GM10266 (cell line): ENCODE results near the gene OR10J5.
"Not testable (repeated sequence)": the region's sequence is repeated elsewhere in the genome, so short reads cannot be mapped to it uniquely, and the experiment has no call there.

Source experiments
- DNase-seq: peaks from one replicate; pipeline ENCODE4 v3.0.0; 2012; ENCODE audit errors: extremely low spot score
- TF ChIP-seq, protein P1 (sequence below): IDR thresholded peaks from 2 replicates; pipeline ENCODE4 v1.5.1; 2012; ENCODE audit warnings: mild to moderate bottlenecking, low read depth; ENCODE audit not compliant: control insufficient read depth, insufficient read depth; ENCODE audit errors: missing control alignments

OR10J5 gene

DNA sequence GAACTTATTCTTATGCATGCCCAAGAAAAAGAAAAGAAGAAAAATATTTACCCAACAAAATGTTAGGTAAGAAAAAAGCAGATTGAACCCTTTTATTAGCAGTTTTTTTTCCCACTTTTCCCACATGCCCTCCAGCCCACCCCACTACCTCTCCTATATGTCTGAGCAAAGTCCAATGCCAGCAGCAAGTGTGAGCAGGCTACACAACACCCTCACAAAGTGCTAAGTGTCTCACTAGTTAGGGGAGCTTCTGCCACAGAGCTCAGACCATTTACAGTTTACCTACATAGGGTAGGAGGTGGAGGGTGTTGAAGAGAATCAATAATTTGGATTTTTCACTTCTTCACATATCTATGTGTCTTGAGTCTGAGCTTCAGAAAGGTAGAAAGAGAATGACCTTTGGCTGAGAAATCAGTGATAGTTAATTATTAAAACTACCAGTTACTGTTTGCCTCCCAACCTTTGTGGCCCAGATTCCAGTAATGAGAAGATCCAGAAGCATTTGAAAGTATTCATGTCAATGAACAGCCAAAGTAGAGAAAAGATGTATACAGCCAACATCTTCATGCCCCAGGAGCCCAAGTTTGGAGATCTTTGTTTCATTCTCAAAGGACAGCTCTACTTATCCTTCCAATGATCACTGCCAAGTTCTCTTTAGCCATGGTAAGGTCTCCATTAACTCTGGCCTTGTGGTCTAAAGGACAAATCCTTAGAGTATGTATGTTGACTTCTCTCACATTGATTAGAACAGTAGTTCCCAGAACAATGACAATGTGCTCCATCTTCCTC is 26.2 kb downstream of the OR10J5 start:
- no peak for DNase-seq
- TF ChIP-seq, protein P1, sequence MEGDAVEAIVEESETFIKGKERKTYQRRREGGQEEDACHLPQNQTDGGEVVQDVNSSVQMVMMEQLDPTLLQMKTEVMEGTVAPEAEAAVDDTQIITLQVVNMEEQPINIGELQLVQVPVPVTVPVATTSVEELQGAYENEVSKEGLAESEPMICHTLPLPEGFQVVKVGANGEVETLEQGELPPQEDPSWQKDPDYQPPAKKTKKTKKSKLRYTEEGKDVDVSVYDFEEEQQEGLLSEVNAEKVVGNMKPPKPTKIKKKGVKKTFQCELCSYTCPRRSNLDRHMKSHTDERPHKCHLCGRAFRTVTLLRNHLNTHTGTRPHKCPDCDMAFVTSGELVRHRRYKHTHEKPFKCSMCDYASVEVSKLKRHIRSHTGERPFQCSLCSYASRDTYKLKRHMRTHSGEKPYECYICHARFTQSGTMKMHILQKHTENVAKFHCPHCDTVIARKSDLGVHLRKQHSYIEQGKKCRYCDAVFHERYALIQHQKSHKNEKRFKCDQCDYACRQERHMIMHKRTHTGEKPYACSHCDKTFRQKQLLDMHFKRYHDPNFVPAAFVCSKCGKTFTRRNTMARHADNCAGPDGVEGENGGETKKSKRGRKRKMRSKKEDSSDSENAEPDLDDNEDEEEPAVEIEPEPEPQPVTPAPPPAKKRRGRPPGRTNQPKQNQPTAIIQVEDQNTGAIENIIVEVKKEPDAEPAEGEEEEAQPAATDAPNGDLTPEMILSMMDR, result no peak

DNA sequence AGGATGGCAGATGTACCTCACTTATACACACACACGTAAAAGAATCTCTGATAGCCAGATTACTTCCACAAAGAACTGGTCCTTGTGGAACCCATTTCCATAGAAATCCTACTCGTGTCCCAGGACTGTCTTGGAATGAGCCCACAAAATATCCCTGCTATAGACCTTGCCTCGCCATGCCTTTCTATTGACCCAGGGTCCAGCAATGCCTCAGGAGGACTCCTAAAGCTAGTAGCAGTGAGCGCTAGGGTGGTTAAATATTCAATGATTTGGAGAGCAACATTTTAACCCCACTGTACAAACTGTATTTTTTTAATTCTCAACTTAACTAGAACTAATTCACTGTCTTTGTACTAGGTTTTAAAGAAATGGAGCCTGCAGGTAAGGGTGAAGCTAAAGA is 26.9 kb downstream of the OR10J5 start:
- no peak for DNase-seq
- TF ChIP-seq, protein P1, result no peak

GRCh38 chr1:159505676-159506075 is 30.1 kb downstream of the OR10J5 start:
- TF ChIP-seq, protein P1, result no peak
- no peak for DNase-seq

- TF ChIP-seq, protein P1, result no peak
- DNase-seq, result no peak
Measured at GRCh38 chr1:159501082-159501481, 34.7 kb downstream of the OR10J5 start.

DNA sequence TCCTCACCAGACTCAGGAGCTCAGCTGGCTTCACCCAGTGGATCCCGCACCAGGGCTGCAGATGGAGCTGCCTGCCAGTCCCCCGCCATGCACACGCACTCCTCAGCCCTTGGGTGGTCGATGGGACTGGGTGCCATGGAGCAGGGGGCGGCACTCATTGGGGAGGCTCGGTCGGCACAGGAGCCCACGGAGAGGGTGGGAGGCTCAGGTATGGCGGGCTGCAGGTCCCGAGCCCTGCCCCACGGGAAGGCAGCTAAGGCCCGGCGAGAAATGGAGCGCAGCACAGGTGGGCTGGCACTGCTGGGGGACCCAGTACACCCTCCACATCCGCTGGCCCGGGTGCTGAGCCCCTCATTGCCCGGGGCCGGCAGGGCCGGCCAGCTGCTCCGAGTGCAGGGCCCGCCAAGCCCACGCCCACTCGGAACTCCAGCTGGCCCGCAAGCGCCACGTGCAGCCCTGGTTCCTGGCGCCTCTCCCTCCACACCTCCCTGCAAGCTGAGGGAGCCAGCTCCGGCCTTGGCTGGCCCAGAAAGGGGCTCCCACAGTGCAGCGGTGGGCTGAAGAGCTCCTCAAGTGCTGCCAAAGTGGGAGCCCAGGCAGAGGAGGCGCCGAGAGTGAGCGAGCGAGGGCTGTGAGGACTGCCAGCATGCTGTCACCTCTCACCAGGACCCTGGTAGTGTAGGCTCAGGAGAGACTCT is 41.1 kb downstream of the OR10J5 start:
- DNase-seq, result not testable (repeated sequence)

- no peak for DNase-seq
- TF ChIP-seq, protein P1, result no peak
Measured at GRCh38 chr1:159493354-159493753, 42.5 kb downstream of the OR10J5 start.

DNA sequence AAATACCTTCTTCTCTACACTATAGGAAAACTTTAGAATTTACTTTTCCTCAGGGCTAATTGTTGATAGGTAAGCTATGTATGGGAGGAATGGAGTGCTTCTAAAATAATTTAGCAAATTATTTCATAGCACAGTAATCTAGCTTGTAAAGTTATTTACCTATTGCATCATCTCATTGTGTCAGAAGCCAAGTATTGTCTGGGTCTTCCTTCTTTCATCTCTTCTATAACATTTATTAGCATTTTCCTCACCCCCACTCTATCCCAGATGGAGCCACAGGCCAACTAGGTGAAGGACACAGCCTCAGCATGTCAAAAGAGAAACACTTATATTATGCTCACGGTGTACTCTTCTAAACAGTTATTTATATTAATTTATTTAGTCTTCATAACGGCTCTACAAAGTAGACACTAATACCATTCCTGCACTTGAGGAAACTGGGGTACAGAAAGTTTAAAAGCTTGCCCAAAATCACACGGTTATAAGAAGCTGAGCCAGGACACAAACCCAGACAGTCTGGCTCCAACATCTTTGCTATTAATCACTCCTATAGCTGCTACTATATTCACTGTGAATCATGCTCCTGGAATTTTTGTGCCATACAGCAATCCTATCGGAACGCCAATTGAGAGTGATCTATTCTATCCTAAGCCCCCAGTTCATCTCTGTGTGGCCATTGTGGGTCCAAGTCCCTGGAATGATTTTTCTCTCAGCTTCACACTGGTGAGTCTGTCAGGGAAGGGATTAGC is 43.1 kb downstream of the OR10J5 start:
- no peak for DNase-seq
- TF ChIP-seq, protein P1, result no peak
